HTR-8/SVneo (cell line): ENCODE results near the gene PTGIR.

Source experiments
- DNase-seq: peaks from one replicate; pipeline ENCODE4 v3.0.0; 2011; ENCODE audit warnings: low spot score, mixed read lengths; ENCODE audit not compliant: insufficient read length
- FAIRE-seq: peaks from 2 replicates; lab custom pipeline; 2011; peaks lifted over from hg19 to GRCh38; lab: Jason Lieb, UNC

PTGIR gene

GRCh38 chr19:46602392-46603194 is 22.3 kb downstream of the PTGIR start:
- no peak for FAIRE-seq
- DNase-seq, result no peak

- FAIRE-seq, result no peak
- no peak for DNase-seq
These were observed 23.3 kb downstream of the PTGIR start, which contains the start of gene CALM3 for GRCh38 chr19:46601318-46602224. Gene CALM3 (plus strand): TSS chr19:46601330. CDS start chr19:46601435, 105 bp downstream.

GRCh38 chr19:46600384-46601317 is 24.2 kb downstream of the PTGIR start:
- FAIRE-seq (peak; percentile 85), DNase-seq (peak; percentile 96)

GRCh38 chr19:46599716-46600373 is 25.0 kb downstream of the PTGIR start:
- DNase-seq (no peak), FAIRE-seq (no peak)

GRCh38 chr19:46598372-46598917 is 26.4 kb downstream of the PTGIR start:
- FAIRE-seq, result no peak
- DNase-seq, result no peak

GRCh38 chr19:46596008-46596407 is 28.9 kb downstream of the PTGIR start:
- FAIRE-seq (no peak), DNase-seq (no peak)

- no peak for FAIRE-seq
- no peak for DNase-seq
These were observed 33.0 kb downstream of the PTGIR start for GRCh38 chr19:46591870-46592269.

- DNase-seq, result no peak
- no peak for FAIRE-seq
These were observed 33.6 kb downstream of the PTGIR start for GRCh38 chr19:46591254-46591653.

- DNase-seq (no peak), FAIRE-seq (no peak)
These were observed 37.0 kb downstream of the PTGIR start for GRCh38 chr19:46587861-46588260.

- DNase-seq, result no peak
- no peak for FAIRE-seq
These were observed 38.6 kb downstream of the PTGIR start for GRCh38 chr19:46586294-46586693.

GRCh38 chr19:46585539-46585938 is 39.4 kb downstream of the PTGIR start:
- FAIRE-seq, result no peak
- no peak for DNase-seq

GRCh38 chr19:46580247-46580646 is 44.6 kb downstream of the PTGIR start:
- DNase-seq, result no peak
- no peak for FAIRE-seq

GRCh38 chr19:46579361-46579879 is 45.5 kb downstream of the PTGIR start:
- no peak for DNase-seq
- no peak for FAIRE-seq

- DNase-seq, result no peak
- FAIRE-seq, result no peak
These were observed 46.4 kb downstream of the PTGIR start for GRCh38 chr19:46578450-46578849.

- DNase-seq (no peak), FAIRE-seq (no peak)
These were observed 50.4 kb downstream of the PTGIR start for GRCh38 chr19:46574533-46574932.

GRCh38 chr19:46573679-46574498 is 51.0 kb downstream of the PTGIR start:
- FAIRE-seq (no peak), DNase-seq (no peak)

- FAIRE-seq (no peak), DNase-seq (peak; percentile 49)
These were observed 53.4 kb downstream of the PTGIR start for GRCh38 chr19:46571495-46571894.
